Stimulated activated CD4-positive, alpha-beta T cell treated with anti-CD3 and anti-CD28 coated beads, Interleukin-12 subunit alpha, Interleukin-12 subunit beta, amount 100 ng/mL, for 24 hours (primary cell): Measurements from ENCODE around the gene CSF1R.
"Not testable (repeated sequence)": the region's sequence is repeated elsewhere in the genome, so short reads cannot be mapped to it uniquely, and the experiment has no call there.

Experiments used
- DNase-seq, 2 experiments: peaks; one replicate each; pipeline ENCODE4 v3.0.0-alpha.2; 2020; ENCODE audit warnings: low read depth in 2 of 2

Gene CSF1R

DNA sequence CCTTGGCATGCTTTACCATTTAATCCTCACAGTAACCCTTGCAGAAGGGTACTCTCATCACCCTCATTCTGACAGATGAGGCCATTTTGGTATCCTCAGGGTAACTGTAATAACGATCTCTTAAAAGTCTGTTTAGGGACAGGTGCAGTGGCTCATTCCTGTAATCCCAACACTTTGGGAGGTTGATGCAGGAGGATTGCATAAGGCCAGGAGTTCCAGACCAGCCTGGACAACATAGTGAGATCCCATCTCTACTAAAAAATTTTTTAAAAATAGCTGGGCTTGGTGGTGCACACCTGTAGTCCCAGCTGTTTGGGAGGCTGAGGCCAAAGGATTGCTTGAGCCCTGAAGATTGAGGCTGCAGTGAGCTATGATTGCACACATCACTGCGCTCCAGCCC lies 31.8 kb downstream of the CSF1R start:
- no peak for DNase-seq

DNA sequence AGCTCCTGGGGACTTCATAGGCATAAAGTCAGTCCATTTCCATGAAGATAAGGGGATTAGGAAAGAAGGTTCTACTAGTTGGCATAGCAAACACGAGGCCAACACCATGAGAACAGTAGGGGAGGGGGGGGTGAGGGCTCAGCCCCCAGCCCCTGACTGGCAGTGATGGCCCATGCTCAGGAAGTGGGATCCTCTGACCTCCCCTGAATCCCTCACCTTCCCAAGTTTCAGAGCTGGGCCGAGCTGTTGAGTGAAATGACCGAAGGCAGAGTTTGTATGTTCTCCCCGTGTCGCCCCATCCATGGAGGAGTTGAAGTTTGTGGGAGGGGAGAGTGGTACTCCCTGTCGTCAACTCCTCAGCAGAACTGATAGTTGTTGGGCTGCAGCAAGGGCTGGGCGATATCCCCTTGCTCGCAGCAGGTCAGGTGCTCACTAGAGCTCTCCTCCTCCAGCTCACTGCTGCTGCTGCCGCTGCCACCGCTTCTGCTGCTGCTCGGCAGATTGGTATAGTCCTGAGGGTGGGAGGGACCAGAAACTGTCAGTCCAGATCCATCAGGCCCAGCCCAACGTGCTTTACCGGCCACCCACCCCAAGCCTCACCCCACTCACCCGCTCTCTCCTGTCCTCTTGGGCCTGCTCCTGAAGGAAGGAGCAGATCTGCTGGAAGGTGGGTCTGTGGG lies 32.5 kb downstream of the CSF1R start:
- DNase-seq, result no peak

DNA sequence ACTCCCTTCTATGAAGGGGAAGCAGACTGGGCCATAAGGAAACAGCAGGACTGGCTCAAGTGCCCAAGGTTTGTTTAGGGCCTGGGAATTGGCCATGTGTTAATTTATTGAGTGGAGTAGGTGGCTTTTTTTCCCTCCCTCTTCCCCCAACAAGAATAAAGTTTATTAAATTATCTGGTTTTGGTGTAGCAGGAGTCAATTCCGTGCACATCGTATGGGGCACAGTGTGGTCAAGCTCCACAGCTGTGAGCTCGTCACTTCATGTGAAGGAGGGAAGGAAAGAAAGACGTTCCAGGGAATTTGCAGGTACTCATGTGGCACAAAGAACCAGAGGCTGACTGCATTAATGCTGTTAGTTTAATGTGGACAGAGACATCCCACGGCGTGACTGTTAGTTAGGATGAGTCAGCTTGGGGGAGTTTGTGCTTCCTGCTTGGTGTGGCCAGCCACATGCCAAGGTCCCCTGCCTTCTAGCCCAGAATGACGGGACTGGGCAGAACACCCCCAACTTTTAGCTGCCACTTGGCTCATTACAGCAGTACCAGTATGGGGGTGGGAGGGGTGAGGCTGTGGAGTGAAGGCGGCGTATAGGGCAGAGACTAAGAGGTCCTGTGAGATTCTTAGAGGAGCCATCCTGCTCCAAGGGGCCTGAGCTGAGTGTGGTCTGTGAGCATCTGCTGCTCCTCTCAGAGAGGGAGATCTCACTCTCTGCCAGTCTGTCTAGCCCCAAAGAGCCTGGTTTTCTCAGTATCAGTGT lies 33.2 kb downstream of the CSF1R start:
- no peak for DNase-seq

DNA sequence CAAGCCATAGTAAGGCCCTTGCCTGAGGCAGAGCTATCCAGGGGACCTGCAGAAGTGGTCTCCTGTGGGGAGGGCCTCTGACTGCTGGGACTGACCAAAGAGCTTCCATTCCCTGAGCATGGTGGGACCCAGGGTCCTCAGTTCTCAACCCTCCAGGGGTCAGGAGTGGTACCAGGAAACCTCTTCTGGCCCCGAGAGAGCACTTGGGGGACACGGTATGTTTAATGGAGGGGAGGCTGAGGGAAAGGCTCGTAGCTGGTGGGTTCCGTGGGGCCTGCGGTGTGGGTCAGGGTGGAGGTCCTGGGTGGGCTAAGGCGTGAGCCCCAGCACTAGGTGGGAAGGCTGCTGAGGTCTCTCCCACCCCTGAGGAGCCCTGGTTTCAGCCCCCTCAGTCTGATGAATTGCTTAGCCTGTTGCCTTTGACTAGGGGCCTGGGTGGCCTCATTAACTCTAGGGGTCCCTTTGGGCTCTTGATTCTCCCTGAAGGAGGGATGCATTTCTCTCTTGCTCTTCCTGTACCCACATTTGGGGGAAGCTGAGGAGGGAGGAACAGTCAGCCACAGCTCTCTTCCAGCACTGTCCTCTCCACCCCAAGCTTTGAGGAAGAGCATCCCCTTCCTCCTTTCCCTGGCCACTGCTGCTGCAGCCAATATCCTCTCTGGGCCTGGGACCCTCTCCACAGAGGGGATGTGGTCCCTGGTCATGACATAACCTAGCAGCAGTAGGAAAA lies 34.0 kb downstream of the CSF1R start:
- no peak for DNase-seq

DNA sequence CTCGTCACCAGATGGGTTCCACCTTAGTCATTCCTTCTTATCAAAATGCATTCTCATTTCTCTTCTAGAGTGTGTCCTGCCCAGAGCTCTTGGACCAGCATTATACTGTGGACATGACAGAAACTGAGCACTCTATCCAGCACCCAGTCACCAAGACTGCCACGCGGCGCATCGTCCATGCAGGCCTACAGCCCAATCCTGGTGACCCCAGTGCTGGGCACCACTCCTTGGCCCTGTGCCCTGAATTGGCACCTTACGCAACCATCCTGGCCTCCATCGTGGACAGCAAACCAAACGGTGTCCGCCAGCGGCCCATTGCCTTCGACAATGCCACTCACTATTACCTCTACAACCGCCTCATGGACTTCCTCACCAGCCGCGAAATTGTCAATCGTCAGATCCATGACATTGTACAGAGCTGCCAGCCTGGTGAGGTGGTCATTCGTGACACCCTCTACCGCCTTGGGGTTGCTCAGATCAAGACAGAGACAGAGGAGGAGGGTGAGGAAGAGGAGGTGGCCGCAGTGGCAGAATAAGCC lies 34.6 kb downstream of the CSF1R start:
- DNase-seq, result no peak

DNA sequence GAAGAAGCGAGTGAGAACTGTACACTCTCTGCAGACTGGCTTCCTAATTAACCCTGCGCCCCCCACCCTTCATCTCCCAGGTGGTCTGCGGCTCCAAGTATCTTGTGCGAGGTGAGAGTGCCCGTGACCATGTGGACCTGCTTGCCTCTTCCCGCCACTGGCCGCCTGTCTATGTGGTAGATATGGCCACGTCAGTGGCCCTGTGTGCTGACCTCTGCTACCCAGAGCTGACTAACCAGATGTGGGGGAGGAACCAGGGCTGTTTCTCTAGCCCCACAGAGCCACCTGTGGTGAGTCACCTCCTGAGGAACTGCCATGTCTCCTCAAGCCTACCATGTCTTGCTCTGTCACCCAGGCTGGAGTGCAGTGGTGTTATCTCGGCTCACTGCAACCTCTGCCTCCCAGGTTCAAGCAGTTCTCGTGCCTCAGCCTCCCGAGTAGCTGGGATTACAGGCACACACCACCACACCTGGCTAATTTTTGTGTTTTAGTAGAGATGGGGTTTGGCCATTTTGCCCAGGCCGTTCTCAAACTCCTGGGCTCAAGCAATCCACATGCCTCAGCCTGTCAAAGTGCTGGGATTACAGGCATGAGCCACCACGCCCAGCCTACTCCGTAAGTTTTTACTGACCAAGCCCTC lies 36.1 kb downstream of the CSF1R start:
- DNase-seq, result not testable (repeated sequence)

DNA sequence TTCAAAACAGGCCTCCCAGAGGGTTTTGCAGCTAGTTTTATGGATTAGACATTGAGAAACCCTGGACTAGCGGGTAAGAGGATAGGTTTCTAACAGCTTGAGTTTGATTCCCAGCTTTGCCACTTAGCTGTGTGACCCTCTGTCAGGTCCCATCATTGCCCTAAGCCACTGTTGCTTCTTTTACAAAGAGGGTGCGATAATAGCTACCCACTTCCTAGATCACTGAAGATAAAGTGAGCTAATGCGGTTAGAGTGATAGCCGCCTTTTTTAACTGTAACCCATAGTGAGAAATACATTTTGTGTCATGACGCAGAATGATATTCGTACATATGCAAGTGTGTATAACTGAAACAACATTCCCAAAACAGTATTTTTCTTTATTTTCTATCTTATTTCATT lies 40.3 kb downstream of the CSF1R start:
- no peak for DNase-seq

DNA sequence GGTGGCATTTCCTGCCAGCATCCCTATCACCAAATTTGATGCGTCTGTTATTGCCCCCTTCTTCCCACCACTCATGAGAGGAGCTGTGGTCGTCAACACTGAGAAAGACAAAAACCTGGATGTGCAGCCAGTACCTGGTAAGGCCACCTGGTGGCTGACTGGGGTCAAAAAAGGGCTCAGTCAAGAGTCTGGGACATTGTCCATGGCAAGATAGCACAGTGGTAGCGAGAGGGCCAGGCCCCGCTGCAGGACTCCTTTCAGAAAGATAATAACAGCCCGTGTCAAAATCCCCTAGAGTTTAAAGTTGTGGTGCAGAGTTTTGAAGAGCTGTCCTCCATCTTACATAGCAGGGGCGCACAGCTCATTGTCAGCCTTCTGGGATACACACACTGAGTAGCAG lies 40.8 kb downstream of the CSF1R start:
- DNase-seq, result no peak

DNA sequence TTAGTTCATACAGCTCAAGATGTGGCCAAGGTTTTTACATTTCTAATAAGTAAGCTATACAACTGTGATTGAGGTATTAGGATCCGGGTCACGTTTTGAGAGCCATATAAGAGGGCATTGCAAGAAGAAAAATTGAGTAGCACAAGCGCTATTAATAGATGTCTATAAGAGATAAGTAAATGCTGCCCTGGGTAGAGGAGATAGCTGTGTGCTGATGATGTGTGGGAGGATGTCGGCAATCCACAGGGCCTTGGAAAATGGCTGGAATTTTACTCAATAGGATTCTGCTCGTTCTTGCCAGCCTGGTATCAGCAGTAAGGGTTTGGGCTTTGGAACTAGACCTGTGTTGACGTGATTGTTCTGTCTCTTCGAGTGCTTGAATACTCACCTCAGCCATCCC lies 41.6 kb downstream of the CSF1R start:
- DNase-seq, result no peak

DNA sequence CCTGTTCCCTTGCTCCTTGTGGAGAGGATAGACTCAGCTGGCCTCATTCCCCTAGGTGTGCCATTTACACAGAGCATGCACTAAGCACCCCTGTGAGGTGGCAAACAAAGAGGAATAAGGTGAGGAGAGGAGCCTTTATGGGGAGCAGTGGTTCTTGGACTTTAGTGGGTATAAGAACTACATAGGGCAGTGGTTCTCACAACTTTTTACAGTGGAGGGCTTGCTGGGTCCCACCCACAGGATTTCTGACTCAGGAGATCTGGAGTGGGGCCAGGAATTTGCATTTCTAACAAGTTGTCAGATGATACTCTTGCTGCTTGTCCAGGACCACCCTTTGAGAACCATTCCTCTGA lies 42.0 kb downstream of the CSF1R start:
- no peak for DNase-seq

DNA sequence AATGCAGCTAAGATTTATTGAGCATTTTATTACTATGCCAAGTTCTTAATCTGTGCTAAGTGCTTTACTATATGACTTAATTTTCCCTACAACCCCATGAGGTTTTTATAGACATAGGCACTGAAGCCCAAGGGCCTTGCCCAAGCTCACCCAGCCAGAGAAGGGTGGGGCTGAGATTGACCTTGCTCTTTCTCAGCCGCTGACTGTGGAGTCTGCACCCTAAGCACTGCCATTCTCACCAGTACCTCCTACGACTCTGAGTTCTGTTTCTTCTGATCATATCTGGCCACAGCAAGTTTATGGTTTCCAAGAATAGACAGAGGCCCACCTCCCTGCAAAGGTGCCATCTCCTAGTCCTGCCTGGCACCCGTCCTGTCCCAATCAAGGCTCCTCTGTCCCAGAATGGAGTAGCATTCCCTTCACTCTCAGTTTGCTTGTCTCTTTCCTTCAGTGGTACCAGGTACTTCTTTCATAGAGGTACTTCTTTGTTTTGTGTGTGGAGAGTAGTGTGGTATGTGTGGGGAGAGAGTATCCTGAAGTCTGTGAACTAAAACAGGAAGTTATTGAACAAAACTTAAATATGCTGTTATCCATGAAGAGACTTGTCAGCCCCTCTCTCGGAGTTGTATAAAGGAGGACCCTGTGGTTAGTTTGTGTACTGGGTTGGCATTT lies 42.6 kb downstream of the CSF1R start:
- no peak for DNase-seq

DNA sequence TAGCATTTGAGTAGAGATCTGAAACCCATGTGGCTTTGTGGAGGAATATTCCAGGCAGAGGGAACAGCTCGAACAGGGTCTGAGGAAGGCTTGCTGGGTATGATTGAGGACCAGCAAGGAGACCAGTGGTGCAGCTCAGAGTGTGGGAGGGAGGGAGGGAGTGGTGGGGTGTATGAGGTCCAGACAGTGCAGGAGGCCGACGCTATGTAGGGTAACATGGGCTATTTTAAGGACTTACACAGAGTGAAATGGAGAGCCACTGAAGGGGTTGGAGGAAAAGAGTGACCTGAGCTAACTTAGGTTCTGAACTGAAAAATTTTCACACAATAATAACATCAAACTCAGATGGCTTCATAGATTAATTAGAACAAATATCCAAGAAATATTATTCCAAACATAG lies 43.9 kb downstream of the CSF1R start:
- DNase-seq, result no peak

DNA sequence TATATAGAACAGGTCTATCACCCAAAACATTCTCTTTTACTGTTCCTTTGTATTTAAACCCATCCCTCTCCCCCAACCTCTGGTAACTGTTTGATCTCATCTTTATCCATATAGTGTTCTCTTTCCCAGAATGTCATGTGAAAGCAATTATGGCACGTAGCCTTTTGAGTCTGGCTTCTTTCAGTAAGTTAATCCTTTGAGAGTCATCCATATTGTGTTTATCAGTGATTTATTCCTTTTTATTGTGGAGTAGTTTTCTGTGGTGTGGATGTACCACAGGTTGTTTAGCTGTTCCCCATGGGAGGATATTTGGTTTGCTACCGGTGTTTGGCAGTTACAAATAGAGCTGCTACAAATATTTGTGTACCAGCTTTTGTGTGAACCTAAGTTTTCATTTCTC lies 47.8 kb downstream of the CSF1R start:
- no peak for DNase-seq

DNA sequence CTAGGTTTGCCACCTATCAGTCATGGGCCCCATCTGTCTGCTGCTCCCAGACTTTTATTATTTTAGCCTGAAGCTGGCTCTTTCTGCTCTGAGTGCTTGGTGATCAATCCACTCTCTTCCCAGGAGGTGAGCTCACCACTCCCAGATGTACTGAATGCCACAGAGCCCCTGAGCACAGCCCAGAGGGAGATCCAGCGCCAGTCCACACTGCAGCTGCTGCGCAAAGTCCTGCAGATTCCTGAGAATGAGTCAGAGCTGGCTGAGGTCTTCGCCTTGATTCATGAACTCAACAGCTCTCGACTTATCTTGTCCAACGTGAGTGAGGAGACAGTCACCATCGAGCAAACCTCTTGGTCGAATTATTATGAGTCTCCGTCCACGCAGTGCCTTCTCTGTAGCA lies 49.8 kb downstream of the CSF1R start:
- DNase-seq, result no peak

DNA sequence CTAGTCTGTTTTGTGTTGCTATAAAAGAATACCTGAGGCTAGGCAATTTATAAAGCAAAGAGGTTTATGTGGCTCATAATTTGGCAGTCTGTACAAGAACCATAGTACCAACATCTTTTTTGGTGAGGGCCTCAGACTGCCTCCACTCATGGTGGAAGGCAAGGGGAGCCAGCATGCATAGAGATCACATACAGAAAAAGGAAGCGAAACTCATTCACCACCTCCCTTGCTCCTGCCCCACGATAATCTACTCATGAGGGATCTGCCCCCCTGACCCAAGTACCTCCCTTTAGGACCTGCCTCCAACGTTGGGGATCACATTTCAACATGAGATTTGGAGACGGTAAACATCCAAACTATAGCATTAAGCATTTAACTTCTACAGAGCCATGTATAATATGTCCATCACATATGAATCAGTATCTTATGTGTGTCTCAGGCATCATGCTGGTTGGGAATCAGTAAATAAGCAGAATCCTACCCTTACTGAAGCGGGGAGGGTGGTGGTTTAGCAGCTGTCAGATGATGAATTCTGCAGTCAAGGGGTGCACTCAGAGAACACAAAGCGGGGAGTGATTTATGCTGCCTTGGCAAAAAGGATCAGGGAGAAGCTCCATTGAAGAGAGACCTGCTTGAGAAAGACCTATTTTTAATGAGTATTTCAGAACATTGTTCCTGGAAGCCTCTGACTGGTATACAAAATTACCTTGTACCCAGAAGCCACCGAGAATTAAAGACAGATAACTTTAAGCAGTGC lies 51.0 kb downstream of the CSF1R start:
- no peak for DNase-seq

DNA sequence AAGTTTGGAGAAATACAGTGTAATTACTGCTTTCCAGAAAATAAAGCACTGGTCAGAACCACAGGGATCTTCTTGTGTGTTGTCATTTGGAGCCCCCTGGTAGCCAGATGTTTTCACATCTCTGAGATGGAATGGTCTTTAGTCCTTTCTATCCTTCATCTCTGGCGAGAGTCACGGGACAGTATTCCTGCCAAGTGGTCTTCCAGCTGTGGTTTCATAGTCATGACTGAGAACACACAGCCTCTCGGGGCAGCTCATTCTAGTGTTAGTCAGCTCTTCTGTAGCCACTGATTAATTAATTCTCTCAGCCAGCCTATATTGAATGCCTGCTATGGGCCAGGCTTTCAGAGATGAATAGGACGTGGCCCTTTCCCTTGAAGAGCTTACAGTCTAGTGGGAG lies 51.7 kb downstream of the CSF1R start:
- DNase-seq, result no peak

DNA sequence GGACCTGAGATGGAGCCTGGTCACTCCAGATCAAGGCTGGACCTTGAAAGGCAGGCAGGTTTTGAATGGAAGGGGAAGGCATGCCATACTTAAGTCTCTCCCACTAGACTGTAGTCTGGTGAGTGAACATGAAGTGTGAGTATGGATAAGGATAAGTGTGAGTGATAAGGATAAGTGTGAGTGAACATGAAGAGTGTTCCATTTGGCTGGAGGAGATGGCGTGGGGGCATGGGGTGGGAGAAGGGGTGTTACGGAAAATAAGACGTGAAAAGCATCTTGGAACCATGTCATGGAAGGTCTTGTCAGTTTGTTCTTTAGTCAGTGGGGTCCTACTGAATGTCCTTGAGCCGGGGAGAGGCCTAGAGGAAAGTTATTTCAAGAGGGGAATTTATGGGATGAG lies 53.0 kb downstream of the CSF1R start:
- no peak for DNase-seq

DNA sequence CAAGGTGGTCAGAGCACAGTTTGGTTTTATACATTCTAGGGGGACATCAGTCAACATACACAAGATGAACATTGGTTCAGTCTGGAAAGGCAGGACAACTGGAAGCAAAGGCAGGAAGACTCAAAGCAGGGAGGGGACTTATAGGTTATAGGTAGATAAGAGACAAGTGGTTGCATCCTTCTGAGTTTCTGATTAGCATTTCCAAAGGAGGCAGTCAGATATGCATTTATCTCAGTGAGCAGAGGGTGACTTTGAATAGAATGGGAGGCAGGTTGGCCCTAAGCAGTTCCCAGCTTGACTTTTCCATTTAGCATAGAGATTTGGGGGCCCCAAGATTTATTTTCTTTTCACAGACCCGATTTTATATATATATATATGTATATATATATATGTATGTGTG lies 58.3 kb downstream of the CSF1R start:
- DNase-seq, result not testable (repeated sequence)

DNA sequence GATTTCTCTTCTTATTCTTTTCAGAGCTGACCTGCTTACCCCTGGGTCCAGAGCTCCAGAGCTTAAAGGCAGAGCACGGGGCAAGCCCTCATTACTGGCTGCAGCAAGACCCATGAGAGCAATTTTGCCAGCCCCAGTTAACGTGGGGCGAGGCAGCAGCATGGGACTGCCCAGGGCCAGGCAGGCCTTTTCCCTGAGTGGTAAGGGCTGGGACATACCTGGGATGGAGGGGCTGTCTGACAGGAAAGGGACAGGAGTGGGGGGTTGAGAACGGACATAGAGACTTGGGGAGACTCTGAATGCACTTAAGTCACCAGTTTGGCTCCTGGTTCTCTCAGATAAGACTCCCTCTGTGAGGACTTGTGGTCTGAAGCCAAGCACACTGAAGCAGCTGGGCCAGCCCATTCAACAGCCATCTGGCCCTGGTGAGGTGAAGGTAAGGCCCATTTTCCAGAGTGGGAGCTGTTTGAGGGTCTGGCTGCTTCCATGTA lies 59.6 kb downstream of the CSF1R start:
- DNase-seq, result no peak

DNA sequence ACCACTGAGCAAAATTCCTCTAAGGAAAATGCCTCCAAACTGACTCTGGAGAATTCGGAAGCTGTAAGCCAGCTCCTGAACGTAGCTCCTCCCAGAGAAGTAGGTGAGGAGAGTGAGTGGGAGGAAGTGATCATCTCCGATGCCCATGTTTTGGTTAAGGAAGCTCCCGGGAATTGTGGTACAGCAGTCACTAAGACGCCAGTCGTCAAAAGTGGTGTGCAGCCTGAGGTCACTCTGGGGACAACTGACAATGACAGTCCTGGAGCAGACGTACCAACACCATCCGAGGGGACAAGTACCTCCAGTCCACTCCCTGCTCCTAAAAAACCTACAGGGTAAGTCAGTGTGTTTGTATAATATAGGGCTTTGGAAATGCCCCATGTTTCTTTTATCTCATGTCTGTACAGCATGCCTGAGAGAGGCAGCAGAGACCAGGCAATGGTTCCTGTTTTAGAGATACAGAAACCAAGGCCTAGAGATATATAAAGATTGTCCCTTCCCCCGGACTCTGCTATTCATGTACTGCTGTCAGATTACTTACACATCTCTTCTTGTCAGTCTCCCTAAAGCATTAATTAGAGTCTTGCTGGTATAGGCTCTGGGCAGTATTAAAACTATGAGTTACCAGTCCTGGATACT lies 61.9 kb downstream of the CSF1R start:
- no peak for DNase-seq
